Lower leg skin (tissue), 3 donors: ENCODE results near the gene CCDC69.

Experiments used
- CTCF ChIP-seq, 3 donors: fragments of 450-650 bp; IDR thresholded peaks; one replicate each; pipeline ENCODE4 v1.5.1; 2016; ENCODE audit warnings: antibody characterized with exemption in 3 of 3, mild to moderate bottlenecking in 3 of 3, moderate library complexity in 2 of 3
- POLR2A ChIP-seq, 2 donors: fragments of 450-650 bp; IDR thresholded peaks; one replicate each; pipeline ENCODE4 v1.6.1; 2016 to 2017; ENCODE audit warnings: antibody characterized with exemption in 2 of 2, mild to moderate bottlenecking in 1 of 2, moderate library complexity in 1 of 2

- TF ChIP-seq POLR2A (IDR thresholded peaks at IDR 0.05): no peak
- no peak for TF ChIP-seq CTCF (IDR thresholded peaks at IDR 0.05)
Observed at GRCh38 chr5:151219138-151219537, 4.8 kb downstream of the CCDC69 start.
